Lower leg skin (tissue), 4 donors: Measurements from ENCODE around the gene MCRIP1. TPM values are rescaled to one million over a fixed set of nuclear protein-coding genes. Genes with fewer than 3 reads are reported as not detected.
A peak's percentile ranks its signal among the peaks of the same experiment; 100 is the strongest.

Experiments used
- DNase-seq, 2 donors: peaks; one replicate each; pipeline ENCODE4 v3.0.0-alpha.2; 2019; ENCODE audit warnings: low spot score in 2 of 2
- H3K4me3 ChIP-seq: fragments of 200-600 bp; sonication (generic); 2 replicates; pipeline ENCODE4 v1.5.1; 2017; ENCODE audit warnings: mild to moderate bottlenecking, low read depth; ENCODE audit not compliant: poor library complexity, severe bottlenecking
- POLR2A ChIP-seq, 2 donors: fragments of 450-650 bp; IDR thresholded peaks; one replicate each; pipeline ENCODE4 v1.6.1; 2016 to 2017; ENCODE audit warnings: antibody characterized with exemption in 2 of 2, mild to moderate bottlenecking in 1 of 2, moderate library complexity in 1 of 2
- WGBS, 2 donors: methylation state at CpG; one replicate each; pipeline ENCODE4 v1.1.5; 2018; 5-methylcytosine and 5-hydroxymethylcytosine counted together
- intact Hi-C: fragments of 100-400 bp; cut with DNase I; formaldehyde crosslinking; loops from one replicate; pipeline ENCODE4 v1.15.0; 2023; ENCODE audit warnings: low total_unique reads
- total RNA-seq, 4 donors: library from RNA; depleted of rRNA; stranded (reverse); fragments of >200 nt; gene quantifications; one replicate each; pipeline ENCODE4 v1.1.0, GENCODE V29; 2016
- TF ChIP-seq, protein P1 (sequence below), 3 donors: fragments of 450-650 bp; IDR thresholded peaks; one replicate each; pipeline ENCODE4 v1.5.1; 2016; ENCODE audit warnings: antibody characterized with exemption in 3 of 3, mild to moderate bottlenecking in 3 of 3, moderate library complexity in 2 of 3

Gene MCRIP1
- total RNA-seq, 4 donors from 2014 or later = 21.6 to 41.0 (median 28.8) TPM

GRCh38 chr17:81794074-81794476 lies 39.0 kb downstream of the MCRIP1 start:
- no peak for DNase-seq
- WGBS, 2 donors = 79 to 85% methylated on average over 3 of the region's 3 CpGs
- TF ChIP-seq, protein P1, sequence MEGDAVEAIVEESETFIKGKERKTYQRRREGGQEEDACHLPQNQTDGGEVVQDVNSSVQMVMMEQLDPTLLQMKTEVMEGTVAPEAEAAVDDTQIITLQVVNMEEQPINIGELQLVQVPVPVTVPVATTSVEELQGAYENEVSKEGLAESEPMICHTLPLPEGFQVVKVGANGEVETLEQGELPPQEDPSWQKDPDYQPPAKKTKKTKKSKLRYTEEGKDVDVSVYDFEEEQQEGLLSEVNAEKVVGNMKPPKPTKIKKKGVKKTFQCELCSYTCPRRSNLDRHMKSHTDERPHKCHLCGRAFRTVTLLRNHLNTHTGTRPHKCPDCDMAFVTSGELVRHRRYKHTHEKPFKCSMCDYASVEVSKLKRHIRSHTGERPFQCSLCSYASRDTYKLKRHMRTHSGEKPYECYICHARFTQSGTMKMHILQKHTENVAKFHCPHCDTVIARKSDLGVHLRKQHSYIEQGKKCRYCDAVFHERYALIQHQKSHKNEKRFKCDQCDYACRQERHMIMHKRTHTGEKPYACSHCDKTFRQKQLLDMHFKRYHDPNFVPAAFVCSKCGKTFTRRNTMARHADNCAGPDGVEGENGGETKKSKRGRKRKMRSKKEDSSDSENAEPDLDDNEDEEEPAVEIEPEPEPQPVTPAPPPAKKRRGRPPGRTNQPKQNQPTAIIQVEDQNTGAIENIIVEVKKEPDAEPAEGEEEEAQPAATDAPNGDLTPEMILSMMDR (IDR thresholded peaks at IDR 0.05) = peak in 1 of 3 donors; percentile 30
- no peak for TF ChIP-seq POLR2A (IDR thresholded peaks at IDR 0.05)
- H3K4me3 ChIP-seq = no peak overlapping the region
- intact Hi-C loops = no loop called here

- whole genome bisulfite sequencing, 2 donors = 86 to 90% methylated on average over 8 of the region's 8 CpGs
- DNase-seq = no peak
Measured at GRCh38 chr17:81792675-81793615, 40.1 kb downstream of the MCRIP1 start.

More at GRCh38 chr17:81792675-81793615, 40.1 kb downstream of the MCRIP1 start:
- TF ChIP-seq, protein P1 (IDR thresholded peaks at IDR 0.05) = peak in 1 of 3 donors; percentile 72
- no peak for TF ChIP-seq POLR2A (IDR thresholded peaks at IDR 0.05)
- intact Hi-C loops = no loop called here
- no peak overlapping the region for H3K4me3 ChIP-seq

Other genes with a start within 250 kb of the MCRIP1 start
- 10 to 100 TPM; 49.3 to 78.7 (median 67.8) TPM for gene NPLOC4, start 196.2 kb downstream of the MCRIP1 start, total RNA-seq
- 1 to 10 TPM in 2 of 4 donors, under 1 TPM in 1, not detected in 1; 0.57 to 2.5 (median 1.6) TPM for gene TSPAN10, start 196.1 kb downstream of the MCRIP1 start, total RNA-seq
- 1 to 10 TPM in 2 of 4 donors, under 1 TPM in 1, not detected in 1; 0.30 to 8.9 (median 1.1) TPM for gene PDE6G, start 176.7 kb downstream of the MCRIP1 start, total RNA-seq
- gene OXLD1, start 166.7 kb downstream of the MCRIP1 start, total RNA-seq = 10 to 100 TPM; 33.5 to 68.3 (median 48.2) TPM
- 10 to 100 TPM; 19.7 to 35.2 (median 28.3) TPM for gene CCDC137, start 166.6 kb downstream of the MCRIP1 start, total RNA-seq
- 10 to 100 TPM; 29.2 to 45.1 (median 36.2) TPM for gene ARL16, start 149.5 kb downstream of the MCRIP1 start, total RNA-seq
- gene HGS, start 149.3 kb downstream of the MCRIP1 start, total RNA-seq = 100 to 1,000 TPM in 1 of 4 donors, 10 to 100 TPM in 3; 87.0 to 160 (median 92.1) TPM
- gene MRPL12, start 129.9 kb downstream of the MCRIP1 start, total RNA-seq = 10 to 100 TPM; 39.5 to 64.0 (median 43.1) TPM
- gene SLC25A10, start 121.0 kb downstream of the MCRIP1 start, total RNA-seq = 10 to 100 TPM; 23.4 to 30.6 (median 25.9) TPM
- under 1 TPM; 0.16 to 0.71 (median 0.47) TPM for gene GCGR, start 29.1 kb downstream of the MCRIP1 start, total RNA-seq
- gene PPP1R27, start 1.8 kb upstream of the MCRIP1 start, total RNA-seq = under 1 TPM in 1 of 4 donors, not detected in 3; 0.36 TPM
- gene P4HB, start 27.2 kb upstream of the MCRIP1 start, total RNA-seq = 100 to 1,000 TPM; 685 to 999 (median 839) TPM
- 100 to 1,000 TPM; 144 to 280 (median 201) TPM for gene ARHGDIA, start 38.0 kb upstream of the MCRIP1 start, total RNA-seq
- gene ALYREF, start 58.3 kb upstream of the MCRIP1 start, total RNA-seq = 100 to 1,000 TPM in 1 of 4 donors, 10 to 100 TPM in 3; 69.4 to 116 (median 79.7) TPM
- 100 to 1,000 TPM in 2 of 4 donors, 10 to 100 TPM in 2; 92.3 to 152 (median 107) TPM for gene ANAPC11, start 58.4 kb upstream of the MCRIP1 start, total RNA-seq
- 1 to 10 TPM in 2 of 4 donors, under 1 TPM in 1, not detected in 1; 0.71 to 3.3 (median 2.0) TPM for gene NPB, start 68.9 kb upstream of the MCRIP1 start, total RNA-seq
- 10 to 100 TPM; 16.2 to 37.0 (median 25.3) TPM for gene PCYT2, start 78.1 kb upstream of the MCRIP1 start, total RNA-seq
- 10 to 100 TPM; 32.0 to 44.6 (median 38.0) TPM for gene SIRT7, start 84.9 kb upstream of the MCRIP1 start, total RNA-seq
- gene MAFG, start 94.4 kb upstream of the MCRIP1 start, total RNA-seq = 10 to 100 TPM; 17.4 to 23.2 (median 19.7) TPM
- 10 to 100 TPM in 1 of 4 donors, 1 to 10 TPM in 3; 4.2 to 13.5 (median 8.3) TPM for gene PYCR1, start 104.0 kb upstream of the MCRIP1 start, total RNA-seq
- gene MYADML2, start 113.9 kb upstream of the MCRIP1 start, total RNA-seq = not detected
- gene NOTUM, start 127.9 kb upstream of the MCRIP1 start, total RNA-seq = 1 to 10 TPM in 3 of 4 donors, under 1 TPM in 1; 0.89 to 3.5 (median 2.1) TPM
- gene ASPSCR1, start 144.3 kb upstream of the MCRIP1 start, total RNA-seq = 10 to 100 TPM; 24.0 to 31.5 (median 27.4) TPM
- gene CENPX, start 189.6 kb upstream of the MCRIP1 start, total RNA-seq = 10 to 100 TPM; 64.8 to 79.7 (median 71.2) TPM
- 10 to 100 TPM; 16.7 to 18.3 (median 17.6) TPM for gene LRRC45, start 190.0 kb upstream of the MCRIP1 start, total RNA-seq
- gene RAC3, start 198.4 kb upstream of the MCRIP1 start, total RNA-seq = 10 to 100 TPM in 2 of 4 donors, 1 to 10 TPM in 2; 8.2 to 16.8 (median 10.0) TPM
- 100 to 1,000 TPM; 124 to 199 (median 149) TPM for gene DCXR, start 204.4 kb upstream of the MCRIP1 start, total RNA-seq
- gene RFNG, start 218.5 kb upstream of the MCRIP1 start, total RNA-seq = 10 to 100 TPM; 44.8 to 83.7 (median 50.9) TPM
- 10 to 100 TPM; 57.2 to 99.3 (median 79.1) TPM for gene GPS1, start 218.6 kb upstream of the MCRIP1 start, total RNA-seq
- gene DUS1L, start 232.5 kb upstream of the MCRIP1 start, total RNA-seq = 100 to 1,000 TPM in 1 of 4 donors, 10 to 100 TPM in 3; 65.8 to 113 (median 89.8) TPM